Upper lobe of right lung (tissue), 1 donor: Measurements from ENCODE around the gene ANKLE1. TPM values are rescaled to one million over a fixed set of nuclear protein-coding genes. Genes with fewer than 3 reads are reported as not detected.
A peak's percentile ranks its signal among the peaks of the same experiment; 100 is the strongest.

ENCODE experiments used
- ATAC-seq: fragments of 200-7000 bp; cut with Tn5 transposase; one replicate; pipeline ENCODE4 v1.9.1; 2020; ENCODE audit warnings: mild to moderate bottlenecking, moderate library complexity
- DNase-seq: peaks from one replicate; pipeline ENCODE4 v3.0.0-alpha.2; 2020
- H3K27ac ChIP-seq: fragments of 200-600 bp; one replicate; pipeline ENCODE4 v1.8.0; 2022
- H3K27me3 ChIP-seq: fragments of 200-600 bp; one replicate; pipeline ENCODE4 v1.8.0; 2022; ENCODE audit warnings: mild to moderate bottlenecking
- H3K36me3 ChIP-seq: fragments of 200-600 bp; one replicate; pipeline ENCODE4 v1.8.0; 2022
- H3K4me1 ChIP-seq: fragments of 200-600 bp; one replicate; pipeline ENCODE4 v1.8.0; 2022
- H3K4me3 ChIP-seq: fragments of 200-600 bp; one replicate; pipeline ENCODE4 v1.8.0; 2022; ENCODE audit warnings: mild to moderate bottlenecking
- H3K9me3 ChIP-seq: fragments of 200-600 bp; one replicate; pipeline ENCODE4 v1.8.0; 2022
- intact Hi-C: fragments of 100-400 bp; cut with DNase I; formaldehyde crosslinking; loops from one replicate; pipeline ENCODE4 v1.11.0; 2022
- total RNA-seq: library from RNA; stranded (reverse); fragmentation: NEBNext Ultra II Directional; extraction: Animal tissue kit (Norgen Biotek cat#: 25700); gene quantifications from one replicate; pipeline ENCODE4 v1.2.1, GENCODE V29; 2021
- TF ChIP-seq, protein P1 (sequence below): fragments of 200-600 bp; IDR thresholded peaks from one replicate; pipeline ENCODE4 v1.8.0; 2022; ENCODE audit warnings: antibody characterized with exemption
- donor health status: DM: no; HTN: yes; CAD: no; lungs with severe emphysema.

The ANKLE1 gene
- total RNA-seq, 1 donor from 2014 or later: 0.64 TPM

DNA sequence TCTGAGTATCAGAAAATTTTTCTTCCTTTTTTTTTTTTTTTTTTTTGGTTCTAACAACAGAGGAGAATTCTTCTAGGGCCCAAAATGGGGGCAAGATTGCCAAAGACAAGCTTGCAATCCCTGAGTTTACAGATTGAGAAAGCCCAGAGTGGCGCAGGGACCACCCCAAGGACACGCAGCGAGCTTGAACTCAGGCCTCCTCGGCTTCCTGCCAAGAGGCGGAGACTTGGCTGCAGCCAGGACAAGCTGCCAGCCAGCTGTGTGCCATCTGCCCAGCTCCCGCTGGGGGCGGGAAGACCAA is 23.5 kb downstream of the ANKLE1 start:
- no peak for ATAC-seq

DNA sequence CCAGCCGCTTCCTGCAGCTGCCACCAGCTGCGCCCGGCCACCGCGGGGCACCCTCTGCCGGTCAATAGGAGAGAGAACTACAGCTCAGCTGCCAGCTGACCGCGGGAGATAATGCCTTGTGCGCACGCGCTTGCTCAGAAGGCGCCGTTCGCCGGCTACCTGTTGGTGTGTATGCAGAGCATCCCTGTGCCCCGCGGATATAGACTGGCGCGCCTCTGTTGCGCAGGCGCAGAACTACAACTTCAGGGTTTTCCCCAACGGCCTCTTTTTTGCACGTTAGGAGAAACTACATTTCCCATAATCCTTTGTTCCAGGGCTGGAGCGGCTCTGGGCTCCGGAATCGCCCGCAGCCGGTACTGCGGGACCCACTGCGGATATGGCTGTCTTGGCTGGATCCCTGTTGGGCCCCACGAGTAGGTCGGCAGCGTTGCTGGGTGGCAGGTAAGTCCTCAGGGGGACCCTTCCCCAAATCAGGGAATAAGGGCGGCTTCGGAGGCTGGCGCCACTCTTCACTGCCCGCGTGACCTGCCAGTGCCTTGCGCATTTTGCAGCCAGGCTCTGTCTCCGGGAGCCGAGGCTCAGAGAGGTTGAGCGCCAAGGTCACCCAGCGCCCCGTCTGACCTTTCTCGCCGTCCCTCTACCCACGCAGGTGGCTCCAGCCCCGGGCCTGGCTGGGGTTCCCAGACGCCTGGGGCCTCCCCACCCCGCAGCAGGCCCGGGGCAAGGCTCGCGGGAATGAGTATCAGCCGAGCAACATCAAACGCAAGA is 24.0 kb downstream of the ANKLE1 start, which contains the start of gene MRPL34:
Gene MRPL34 (plus strand): TSS at position 356 of the 768 bp plus-strand sequence. CDS start 21 bp downstream, at position 377.
- no peaks in the 10 kb centered on the region for H3K36me3 ChIP-seq
- H3K27me3 ChIP-seq: no peaks in the 10 kb centered on the region
- intact Hi-C loops: no loop called here
- peaks cover 43% of the 10 kb centered on the region for H3K4me1 ChIP-seq
- ATAC-seq (peak; percentile 75), DNase-seq (peak; percentile 99)
- H3K9me3 ChIP-seq: no peaks in the 10 kb centered on the region
- peak within 1 kb of the TSS; percentile 90 for H3K4me3 ChIP-seq
- H3K27ac ChIP-seq: peak within 1 kb of the TSS; percentile 94
- TF ChIP-seq, protein P1, sequence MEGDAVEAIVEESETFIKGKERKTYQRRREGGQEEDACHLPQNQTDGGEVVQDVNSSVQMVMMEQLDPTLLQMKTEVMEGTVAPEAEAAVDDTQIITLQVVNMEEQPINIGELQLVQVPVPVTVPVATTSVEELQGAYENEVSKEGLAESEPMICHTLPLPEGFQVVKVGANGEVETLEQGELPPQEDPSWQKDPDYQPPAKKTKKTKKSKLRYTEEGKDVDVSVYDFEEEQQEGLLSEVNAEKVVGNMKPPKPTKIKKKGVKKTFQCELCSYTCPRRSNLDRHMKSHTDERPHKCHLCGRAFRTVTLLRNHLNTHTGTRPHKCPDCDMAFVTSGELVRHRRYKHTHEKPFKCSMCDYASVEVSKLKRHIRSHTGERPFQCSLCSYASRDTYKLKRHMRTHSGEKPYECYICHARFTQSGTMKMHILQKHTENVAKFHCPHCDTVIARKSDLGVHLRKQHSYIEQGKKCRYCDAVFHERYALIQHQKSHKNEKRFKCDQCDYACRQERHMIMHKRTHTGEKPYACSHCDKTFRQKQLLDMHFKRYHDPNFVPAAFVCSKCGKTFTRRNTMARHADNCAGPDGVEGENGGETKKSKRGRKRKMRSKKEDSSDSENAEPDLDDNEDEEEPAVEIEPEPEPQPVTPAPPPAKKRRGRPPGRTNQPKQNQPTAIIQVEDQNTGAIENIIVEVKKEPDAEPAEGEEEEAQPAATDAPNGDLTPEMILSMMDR: peak; percentile 89

More for the DNA sequence above, 23.5 kb downstream of the ANKLE1 start:
- Histone ChIP-seq H3K4me3 (peak overlapping the region; percentile 90), H3K27me3 (no peaks in the 10 kb centered on the region), H3K4me1 (peaks cover 37% of the 10 kb centered on the region), H3K27ac (peak overlapping the region; percentile 94), H3K36me3 (no peaks in the 10 kb centered on the region), H3K9me3 (no peaks in the 10 kb centered on the region)
- intact Hi-C loops: no loop called here
- no peak for DNase-seq
- TF ChIP-seq, protein P1: no peak

DNA sequence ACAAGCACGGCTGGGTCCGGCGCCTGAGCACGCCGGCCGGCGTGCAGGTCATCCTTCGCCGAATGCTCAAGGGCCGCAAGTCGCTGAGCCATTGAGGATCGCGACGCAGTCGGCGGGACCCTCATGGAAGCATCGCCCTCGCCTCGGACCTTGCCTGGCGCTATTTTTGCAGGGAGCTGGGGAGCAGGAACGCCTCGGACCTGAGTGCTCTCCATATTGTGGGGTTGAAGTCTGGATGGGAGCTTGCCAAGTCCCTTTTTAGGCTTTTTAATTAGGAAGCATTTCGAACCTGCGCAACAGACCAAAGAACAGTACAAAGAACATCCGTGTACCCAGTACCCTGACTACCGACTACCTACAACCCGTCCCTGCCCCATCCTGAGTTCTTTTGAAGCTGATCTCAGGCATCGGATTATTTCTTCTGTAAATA is 24.6 kb downstream of the ANKLE1 start:
- Histone ChIP-seq H3K36me3 (no peaks in the 10 kb centered on the region), H3K27me3 (no peaks in the 10 kb centered on the region), H3K9me3 (no peaks in the 10 kb centered on the region), H3K4me1 (peaks cover 49% of the 10 kb centered on the region), H3K27ac (peak overlapping the region; percentile 94), H3K4me3 (peak overlapping the region; percentile 90)
- DNase-seq: no peak
- intact Hi-C loops: no loop called here
- TF ChIP-seq, protein P1: no peak
- ATAC-seq: no peak

DNA sequence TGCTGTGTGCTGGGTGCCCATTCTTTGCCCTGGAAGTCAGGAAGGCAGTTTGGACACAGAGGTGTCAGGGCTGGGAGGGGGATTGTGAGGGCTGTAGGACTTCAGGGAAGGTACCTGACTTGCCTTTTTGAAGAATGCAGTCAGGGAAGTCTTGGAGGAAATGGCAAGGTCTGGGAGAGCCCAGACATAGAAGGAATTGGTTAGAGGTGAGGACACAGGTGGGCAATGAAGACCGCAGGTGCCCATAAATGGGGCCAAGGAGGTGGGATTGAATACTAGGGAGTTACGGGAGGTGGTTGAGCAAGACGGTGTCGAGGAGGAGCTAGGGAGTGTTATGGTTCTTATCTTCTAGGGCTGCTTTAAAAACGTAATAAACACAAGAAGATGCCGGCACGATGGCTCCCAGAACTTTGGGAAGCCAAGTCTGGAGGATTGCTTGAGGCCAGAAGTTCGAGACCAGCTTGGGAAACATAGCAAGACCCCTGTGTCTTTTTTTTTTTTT is 26.2 kb downstream of the ANKLE1 start:
- ATAC-seq (no peak), DNase-seq (no peak)
- no peaks in the 10 kb centered on the region for H3K36me3 ChIP-seq
- TF ChIP-seq, protein P1: no peak
- no peaks in the 10 kb centered on the region for H3K27me3 ChIP-seq
- peaks cover 44% of the 10 kb centered on the region for H3K4me1 ChIP-seq
- no peaks in the 10 kb centered on the region for H3K9me3 ChIP-seq
- H3K4me3 ChIP-seq: no peak overlapping the region
- intact Hi-C loops: no loop called here
- H3K27ac ChIP-seq: no peak overlapping the region

DNA sequence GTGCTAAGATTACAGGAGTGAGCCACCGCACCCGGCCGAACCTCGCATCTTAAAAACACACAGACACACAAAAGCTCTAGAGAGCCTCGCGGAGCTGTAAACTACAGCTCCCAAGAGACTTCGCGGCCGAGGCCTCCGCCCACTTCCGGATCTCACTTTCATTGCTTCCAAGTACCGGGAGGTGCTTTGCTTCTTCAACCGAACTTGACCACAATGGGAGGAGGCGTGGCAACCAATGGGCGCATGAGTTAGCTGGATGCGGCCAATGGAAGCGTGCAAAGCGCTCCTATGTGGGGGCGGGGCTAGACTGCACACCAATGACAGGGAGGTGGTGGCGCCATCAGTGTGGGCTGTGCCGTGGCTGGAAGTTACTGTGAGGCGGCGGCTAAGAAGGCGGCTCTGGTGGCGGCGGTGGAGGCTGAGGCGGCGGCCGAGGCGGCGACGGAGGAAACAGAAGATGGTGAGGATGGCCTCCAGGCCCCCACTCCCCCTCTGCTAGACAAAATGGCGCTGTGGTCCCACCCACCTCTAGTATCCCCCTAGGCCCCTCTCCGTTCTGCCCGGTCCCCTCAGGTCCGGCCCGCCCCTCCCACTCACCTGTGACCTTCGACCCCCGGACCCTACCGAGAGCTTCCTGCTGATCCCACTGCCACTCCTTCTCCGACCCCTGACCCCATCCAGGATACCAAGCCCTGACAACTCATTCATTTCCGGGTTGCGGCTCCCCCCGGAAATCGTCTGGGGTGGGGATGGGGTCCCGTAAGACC is 27.7 kb downstream of the ANKLE1 start, which contains the start of gene DDA1:
Gene DDA1 (plus strand): TSS at position 366 of the 767 bp plus-strand sequence. CDS start 92 bp downstream, at position 458.
- Histone ChIP-seq H3K4me1 (peaks cover 37% of the 10 kb centered on the region), H3K9me3 (no peaks in the 10 kb centered on the region)
- intact Hi-C loops: no loop called here

More for the DNA sequence above, 27.7 kb downstream of the ANKLE1 start, which contains the start of gene DDA1:
- Histone ChIP-seq H3K36me3 (peaks cover 9% of the 10 kb centered on the region), H3K27ac (peak within 1 kb of the TSS; percentile 83), H3K4me3 (peak within 1 kb of the TSS; percentile 79), H3K27me3 (no peaks in the 10 kb centered on the region)
- ATAC-seq (peak; percentile 88), DNase-seq (peak; percentile 99)
- TF ChIP-seq, protein P1: no peak
